ENCODE results near the gene TNFRSF8.

The TNFRSF8 gene

DNA sequence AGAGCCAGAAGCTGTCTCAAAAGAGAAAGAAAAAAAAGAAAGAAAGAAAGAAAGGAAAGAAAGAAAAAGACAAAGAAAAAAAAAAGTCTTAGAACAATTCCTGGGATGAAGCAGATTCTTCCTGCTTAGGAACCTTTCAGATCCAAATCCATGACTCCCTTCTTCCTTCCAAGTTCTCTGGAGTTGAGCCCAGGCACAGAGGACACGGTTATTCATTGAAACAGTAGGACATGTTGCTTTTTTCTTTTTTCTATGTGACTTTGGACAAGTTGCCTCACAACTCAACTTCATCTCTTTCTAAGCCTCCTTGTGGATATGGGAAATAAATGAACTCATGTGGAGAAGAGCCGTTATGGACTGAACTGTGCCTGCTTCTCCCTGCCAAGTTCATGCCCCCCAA is 14.7 kb upstream of the TNFRSF8 start:
- DNase-seq (ENCODE audit: low read depth), result no peak
- no peak overlapping the region for H3K4me3 ChIP-seq (ENCODE audit: control insufficient read depth, low read depth, low read length)
- TF ChIP-seq, protein P1, sequence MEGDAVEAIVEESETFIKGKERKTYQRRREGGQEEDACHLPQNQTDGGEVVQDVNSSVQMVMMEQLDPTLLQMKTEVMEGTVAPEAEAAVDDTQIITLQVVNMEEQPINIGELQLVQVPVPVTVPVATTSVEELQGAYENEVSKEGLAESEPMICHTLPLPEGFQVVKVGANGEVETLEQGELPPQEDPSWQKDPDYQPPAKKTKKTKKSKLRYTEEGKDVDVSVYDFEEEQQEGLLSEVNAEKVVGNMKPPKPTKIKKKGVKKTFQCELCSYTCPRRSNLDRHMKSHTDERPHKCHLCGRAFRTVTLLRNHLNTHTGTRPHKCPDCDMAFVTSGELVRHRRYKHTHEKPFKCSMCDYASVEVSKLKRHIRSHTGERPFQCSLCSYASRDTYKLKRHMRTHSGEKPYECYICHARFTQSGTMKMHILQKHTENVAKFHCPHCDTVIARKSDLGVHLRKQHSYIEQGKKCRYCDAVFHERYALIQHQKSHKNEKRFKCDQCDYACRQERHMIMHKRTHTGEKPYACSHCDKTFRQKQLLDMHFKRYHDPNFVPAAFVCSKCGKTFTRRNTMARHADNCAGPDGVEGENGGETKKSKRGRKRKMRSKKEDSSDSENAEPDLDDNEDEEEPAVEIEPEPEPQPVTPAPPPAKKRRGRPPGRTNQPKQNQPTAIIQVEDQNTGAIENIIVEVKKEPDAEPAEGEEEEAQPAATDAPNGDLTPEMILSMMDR (IDR thresholded peaks at IDR 0.05; ENCODE audit: control insufficient read depth, insufficient read depth, low read depth, low read length, missing control alignments), result no peak

DNA sequence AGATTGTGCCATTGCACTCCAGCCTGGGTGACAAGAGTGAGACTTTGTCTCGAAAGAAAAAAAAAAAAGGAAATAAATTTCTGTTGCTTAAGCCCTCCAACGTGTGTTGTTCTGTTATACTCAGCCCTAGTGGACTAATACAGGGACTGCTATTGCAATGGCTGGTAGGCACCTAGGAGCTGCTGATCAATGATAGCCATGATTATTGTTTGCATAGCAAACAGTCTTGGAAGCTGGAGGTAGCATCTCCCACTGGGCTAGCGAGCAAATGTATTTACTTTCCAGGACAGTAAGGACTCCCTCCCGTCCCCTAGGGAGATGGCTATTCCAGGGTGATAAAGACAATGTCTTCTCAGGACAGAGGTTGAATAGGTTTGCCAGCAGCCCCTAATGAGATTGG is 13.5 kb upstream of the TNFRSF8 start:
- TF ChIP-seq, protein P1 (IDR thresholded peaks at IDR 0.05; ENCODE audit: control insufficient read depth, insufficient read depth, low read depth, low read length, missing control alignments), result no peak
- H3K4me3 ChIP-seq (ENCODE audit: control insufficient read depth, low read depth, low read length), result no peak overlapping the region
- no peak for DNase-seq (ENCODE audit: low read depth)

DNA sequence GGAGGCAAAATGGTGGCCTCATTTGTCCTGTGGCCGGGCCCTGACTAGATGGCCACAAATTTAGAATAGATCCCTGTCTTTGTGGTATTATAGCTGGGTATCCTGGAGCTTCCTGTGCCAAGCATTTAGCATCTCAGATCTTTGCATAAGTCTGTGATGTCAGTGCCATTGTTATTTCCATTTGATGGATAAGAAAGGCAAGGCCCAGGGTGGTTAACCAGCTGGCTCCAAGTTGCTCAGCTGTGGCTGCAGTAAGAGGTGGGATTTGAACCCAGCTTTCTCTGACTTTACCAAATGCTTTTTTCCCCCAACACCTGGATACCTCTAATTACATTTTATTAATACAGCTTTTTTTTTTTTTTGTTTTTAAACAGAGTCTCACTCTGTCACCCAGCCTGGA is 11.7 kb upstream of the TNFRSF8 start:
- TF ChIP-seq, protein P1 (IDR thresholded peaks at IDR 0.05; ENCODE audit: control insufficient read depth, insufficient read depth, low read depth, low read length, missing control alignments), result no peak
- no peak for DNase-seq (ENCODE audit: low read depth)
- H3K4me3 ChIP-seq (ENCODE audit: control insufficient read depth, low read depth, low read length), result no peak overlapping the region

DNA sequence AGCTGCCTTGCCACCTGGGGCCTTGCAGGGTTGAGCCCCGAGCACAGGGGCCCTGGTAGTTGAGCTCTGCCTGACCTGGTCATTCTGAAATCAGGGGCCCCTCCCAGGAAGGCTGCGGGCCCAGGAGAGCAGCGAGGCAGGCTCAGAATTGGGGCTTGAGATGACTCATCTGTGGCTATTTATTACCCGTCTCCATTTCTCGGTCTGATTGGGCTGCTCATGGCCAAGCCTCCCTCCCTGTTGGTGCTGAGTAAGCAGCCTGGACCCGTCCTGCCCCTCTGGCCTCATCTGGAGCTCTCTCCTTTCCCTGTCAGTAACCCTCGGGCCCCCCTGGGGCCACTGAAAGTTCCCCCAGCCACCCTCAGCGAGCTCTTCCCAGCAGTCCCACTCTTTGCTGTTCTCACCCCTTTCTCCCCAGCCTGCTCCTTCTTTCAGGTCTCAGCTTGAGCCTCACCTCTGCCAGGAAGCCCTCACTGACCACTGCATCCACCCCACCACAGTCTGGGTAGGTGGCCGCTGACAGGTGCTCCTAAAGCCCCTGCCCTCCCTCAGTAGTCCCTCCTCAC is 11.0 kb upstream of the TNFRSF8 start:
- no peak overlapping the region for H3K4me3 ChIP-seq (ENCODE audit: control insufficient read depth, low read depth, low read length)
- peak; percentile 48 for DNase-seq (ENCODE audit: low read depth)
- TF ChIP-seq, protein P1 (IDR thresholded peaks at IDR 0.05; ENCODE audit: control insufficient read depth, insufficient read depth, low read depth, low read length, missing control alignments), result no peak

DNA sequence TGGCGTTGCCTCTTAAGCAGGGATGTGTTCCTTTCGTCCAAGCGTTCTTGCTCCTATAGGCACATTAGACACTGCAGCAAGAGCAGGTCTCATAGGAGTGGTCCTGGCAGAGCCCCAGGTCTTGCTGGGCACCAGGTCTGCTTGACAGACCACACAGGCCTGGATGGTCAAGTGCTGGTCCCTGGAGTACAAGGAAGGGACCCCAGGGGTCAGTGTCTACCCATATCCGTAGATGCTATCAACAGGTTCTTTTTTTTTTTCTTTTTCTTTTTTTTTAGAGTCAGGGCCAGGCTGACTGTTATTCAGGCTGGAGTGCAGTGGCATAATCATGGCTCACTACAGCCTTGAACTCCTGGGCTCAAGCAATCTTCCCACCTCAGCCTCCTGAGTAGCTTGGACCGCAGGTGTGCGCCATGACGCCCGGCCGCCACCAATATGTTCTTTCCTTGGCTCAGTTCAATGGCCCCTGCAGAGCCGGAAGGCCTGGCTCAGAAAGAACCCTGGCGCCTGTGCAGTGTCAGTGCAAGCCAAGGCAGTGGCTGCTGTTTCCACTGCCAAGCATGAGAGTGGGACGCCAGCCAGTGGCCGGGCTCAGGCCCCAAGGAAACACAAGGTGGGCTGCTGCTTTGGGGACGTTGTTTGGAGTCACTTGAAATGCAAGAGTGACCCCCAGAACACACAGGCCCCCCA is 10.0 kb upstream of the TNFRSF8 start:
- TF ChIP-seq, protein P1 (IDR thresholded peaks at IDR 0.05; ENCODE audit: control insufficient read depth, insufficient read depth, low read depth, low read length, missing control alignments), result no peak
- H3K4me3 ChIP-seq (ENCODE audit: control insufficient read depth, low read depth, low read length), result no peak overlapping the region
- DNase-seq (ENCODE audit: low read depth), result no peak

DNA sequence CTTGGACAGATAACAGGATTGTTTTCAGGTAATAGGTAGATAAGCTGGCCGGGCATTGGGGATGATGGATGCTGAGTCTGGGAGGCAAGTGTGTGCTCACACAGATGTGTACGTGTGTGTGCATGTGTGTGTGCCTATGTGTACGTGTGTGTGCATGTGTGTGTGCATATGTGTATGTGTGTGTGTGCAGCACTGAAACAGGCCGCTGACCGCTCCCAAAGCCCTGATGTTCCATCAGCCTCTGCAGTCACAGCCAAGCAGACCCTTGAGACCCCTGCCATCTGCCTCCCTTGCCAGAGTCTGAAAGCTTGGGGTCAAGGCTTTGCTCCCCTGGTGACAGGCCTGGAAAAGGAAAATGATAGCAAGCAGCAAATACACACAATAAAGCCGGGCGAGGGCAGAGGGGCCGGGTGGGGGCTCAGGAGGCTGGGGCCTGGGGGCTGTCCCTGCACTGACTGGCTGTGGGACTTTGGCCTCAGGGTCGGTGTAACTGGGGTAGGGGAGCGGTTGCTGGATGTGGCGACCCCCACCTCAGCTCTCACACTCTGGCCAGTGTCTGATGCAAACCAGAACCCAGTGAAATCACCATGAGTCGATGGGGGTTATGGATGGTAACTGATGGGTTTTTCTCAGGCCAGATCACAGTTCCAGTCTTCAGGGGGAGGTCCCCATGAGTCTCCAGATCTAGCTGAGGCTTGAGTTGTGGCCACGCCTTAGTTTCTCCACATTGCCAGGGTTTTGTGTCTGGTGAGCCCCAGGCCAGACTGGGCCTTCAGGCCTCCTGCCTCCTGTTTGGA is 9.2 kb upstream of the TNFRSF8 start:
- TF ChIP-seq, protein P1 (IDR thresholded peaks at IDR 0.05; ENCODE audit: control insufficient read depth, insufficient read depth, low read depth, low read length, missing control alignments), result no peak
- H3K4me3 ChIP-seq (ENCODE audit: control insufficient read depth, low read depth, low read length), result no peak overlapping the region
- no peak for DNase-seq (ENCODE audit: low read depth)

All from AG09309 (cell line).